ENCODE measurements around the gene KBTBD7. TPM values are rescaled to one million over a fixed set of nuclear protein-coding genes. Genes with fewer than 3 reads are reported as not detected.

KBTBD7 gene
- total RNA-seq, 1 experiment from 2014 or later: 12.9 TPM

GRCh38 chr13:41241626-41242025, 47.3 kb upstream of the KBTBD7 start:
- H2BK20ac ChIP-seq (ENCODE audit: low read depth, low read length, poor library complexity, severe bottlenecking): no peak overlapping the region
- no peaks in the 10 kb centered on the region for H4K20me1 ChIP-seq (ENCODE audit: control insufficient read depth, insufficient read depth, insufficient read length)
- H3K27ac ChIP-seq (ENCODE audit: insufficient read length, low read depth, low read length): no peak overlapping the region
- H2BK12ac ChIP-seq (ENCODE audit: insufficient read length, low read depth, low read length): no peak overlapping the region
- no peak overlapping the region for H2AK5ac ChIP-seq (ENCODE audit: insufficient read length, low read length)
- H3K9me3 ChIP-seq (ENCODE audit: control insufficient read depth, low read depth, low read length): no peaks in the 10 kb centered on the region
- H3K4me1 ChIP-seq (ENCODE audit: insufficient read depth, low read length): no peaks in the 10 kb centered on the region
- no peak overlapping the region for H3K14ac ChIP-seq (ENCODE audit: insufficient read depth, low read length)
- no peaks in the 10 kb centered on the region for H3K79me1 ChIP-seq (ENCODE audit: insufficient read depth, low read depth, low read length, poor library complexity, severe bottlenecking)
- H3K56ac ChIP-seq (ENCODE audit: insufficient read length, low read depth, low read length): no peak overlapping the region
- no peaks in the 10 kb centered on the region for H3K23me2 ChIP-seq (ENCODE audit: insufficient read length, low read depth, low read length, poor library complexity, severe bottlenecking)
- H3K27me3 Mint-ChIP-seq (ENCODE audit: low read depth): no peaks in the 10 kb centered on the region
- H3K79me2 ChIP-seq (ENCODE audit: insufficient read depth, low read length): no peaks in the 10 kb centered on the region
- H4K8ac ChIP-seq (replicated peaks; ENCODE audit: insufficient read length, low read depth, low read length): no peak overlapping the region
- no peak overlapping the region for H3K27ac Mint-ChIP-seq
- H3K4ac ChIP-seq (ENCODE audit: low read depth, low read length): no peak overlapping the region
- DNase-seq: no peak
- no peak overlapping the region for H3K23ac ChIP-seq (ENCODE audit: insufficient read length, low read depth, low read length)
- no peak overlapping the region for H4K91ac ChIP-seq (ENCODE audit: insufficient read length, low read depth, low read length)
- no peak overlapping the region for H2BK120ac ChIP-seq (ENCODE audit: low read depth, low read length, poor library complexity, severe bottlenecking)
- H3K4me2 ChIP-seq (ENCODE audit: insufficient read depth, insufficient read length, low read length): no peak overlapping the region
- no peak overlapping the region for H3K18ac ChIP-seq (ENCODE audit: insufficient read length, low read depth, low read length)
- no peaks in the 10 kb centered on the region for H3K27me3 ChIP-seq (ENCODE audit: insufficient read depth, low read length)
- no peak overlapping the region for H3K4me3 Mint-ChIP-seq
- peaks cover 0 to 18% (median 13%) of the 10 kb centered on the region in 3 experiments; a peak in 3 of 7 replicates for H3K36me3 Mint-ChIP-seq (ENCODE audit: insufficient read depth in 1 of 3, low read depth in 3 of 3)
- no peak for TF ChIP-seq CTCF (conservative IDR thresholded peaks at IDR 0.05)
- no peak overlapping the region for H3K9ac ChIP-seq (ENCODE audit: extremely low read depth, insufficient read length, low read length)
- no peak overlapping the region for H2AFZ ChIP-seq (ENCODE audit: low read length)
- H3K4me1 Mint-ChIP-seq: no peaks in the 10 kb centered on the region
- H4K5ac ChIP-seq (ENCODE audit: insufficient read length, low read depth, low read length): no peak overlapping the region
- no peaks in the 10 kb centered on the region for H3K9me3 Mint-ChIP-seq
- no peak overlapping the region for H2BK15ac ChIP-seq (ENCODE audit: low read depth, low read length)
- no CpG with 5 or more reads among the region's 4 CpGs for WGBS (ENCODE audit: extremely low coverage, insufficient read length, low lambda C conversion rate)
- no peak overlapping the region for H3T11ph ChIP-seq (ENCODE audit: low read length)
- H2BK5ac ChIP-seq (ENCODE audit: insufficient read length, low read length): no peak overlapping the region

Measured in H9 (cell line).